Measurements from ENCODE around the gene PPM1B. TPM values are rescaled to one million over a fixed set of nuclear protein-coding genes. Genes with fewer than 3 reads are reported as not detected.
"Not testable (repeated sequence)": the region's sequence is repeated elsewhere in the genome, so short reads cannot be mapped to it uniquely, and the experiment has no call there.

PPM1B gene
- polyA plus RNA-seq, 2 donors, result 16.9 to 17.6 TPM

DNA sequence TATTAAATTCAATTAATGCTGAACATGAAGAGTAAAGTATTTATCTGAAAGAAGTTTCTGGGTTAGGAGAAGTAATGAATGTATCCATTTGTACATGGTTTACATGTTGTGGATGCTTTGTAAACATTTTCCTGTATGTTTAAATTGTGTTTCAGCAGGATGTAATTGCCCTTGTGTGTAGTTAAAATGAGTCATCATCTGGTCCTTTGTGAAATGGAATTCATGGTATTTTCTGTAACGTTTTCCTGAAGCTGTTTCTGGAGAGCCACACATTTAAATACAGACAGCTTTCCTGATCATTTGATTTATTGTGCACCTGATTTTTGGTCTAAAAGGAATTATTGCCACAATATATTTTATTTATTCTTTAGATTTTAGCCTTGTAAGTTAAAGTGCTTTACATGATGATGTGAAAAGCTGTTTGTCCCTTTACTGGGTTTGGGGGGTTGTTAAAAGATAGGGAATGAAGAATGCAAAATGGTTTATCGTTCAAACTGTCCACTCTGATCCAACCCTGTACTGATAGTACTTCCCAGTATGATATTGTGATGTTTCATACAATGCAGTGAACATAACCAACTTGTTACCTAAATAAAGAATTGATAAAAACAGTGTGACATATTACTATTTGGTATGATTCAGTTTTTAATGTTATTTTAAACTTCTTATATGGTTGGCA is 64.9 kb downstream of the PPM1B start:
- no peaks in the 10 kb centered on the region for H3K4me1 ChIP-seq (ENCODE audit: control insufficient read depth in 2 of 2, insufficient read depth in 2 of 2, low read length in 1 of 2)
- no peaks in the 10 kb centered on the region for H3K9me3 ChIP-seq (ENCODE audit: control insufficient read depth in 2 of 2, insufficient read depth in 1 of 2, low read depth in 1 of 2, low read length in 1 of 2)
- 34 to 46% methylated on average over 2 of the region's 2 CpGs for WGBS, 2 donors
- no peak overlapping the region for H3K27ac ChIP-seq (ENCODE audit: low read depth in 2 of 2, low read length in 1 of 2)
- no peak overlapping the region for H3K4me3 ChIP-seq (ENCODE audit: low read depth in 1 of 2, low read length in 2 of 2)
- H3K27me3 ChIP-seq (ENCODE audit: control insufficient read depth in 1 of 2, insufficient read depth in 2 of 2, low read length in 2 of 2), result no peaks in the 10 kb centered on the region
- H3K36me3 ChIP-seq (ENCODE audit: control insufficient read depth in 2 of 2, insufficient read depth in 2 of 2, low read length in 1 of 2), result no peaks in the 10 kb centered on the region

DNA sequence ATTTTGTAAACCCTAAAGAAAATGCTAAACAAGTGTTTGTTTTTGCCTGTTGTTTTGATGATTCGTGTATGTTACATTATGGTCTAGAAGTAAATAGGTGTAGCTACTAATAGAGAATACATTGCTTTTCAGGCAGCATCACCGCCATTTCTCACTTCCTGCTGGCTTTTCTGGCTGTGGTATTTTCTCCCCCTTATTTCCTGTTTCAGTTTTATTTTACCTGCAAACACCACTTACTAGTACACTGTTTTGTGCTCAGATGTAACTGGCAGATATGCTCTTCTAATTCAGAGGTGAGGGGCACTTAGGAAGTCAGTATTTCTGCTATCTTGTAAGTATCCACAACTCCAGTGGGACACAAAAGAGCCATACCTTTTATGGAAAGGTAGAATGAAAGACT is 68.5 kb downstream of the PPM1B start:
- 69 to 73% methylated on average over 2 of the region's 2 CpGs for WGBS, 2 donors
- no peak overlapping the region for H3K4me3 ChIP-seq (ENCODE audit: low read depth in 1 of 2, low read length in 2 of 2)
- no peaks in the 10 kb centered on the region for H3K36me3 ChIP-seq (ENCODE audit: control insufficient read depth in 2 of 2, insufficient read depth in 2 of 2, low read length in 1 of 2)
- no peaks in the 10 kb centered on the region for H3K27me3 ChIP-seq (ENCODE audit: control insufficient read depth in 1 of 2, insufficient read depth in 2 of 2, low read length in 2 of 2)
- H3K9me3 ChIP-seq (ENCODE audit: control insufficient read depth in 2 of 2, insufficient read depth in 1 of 2, low read depth in 1 of 2, low read length in 1 of 2), result no peaks in the 10 kb centered on the region
- H3K4me1 ChIP-seq (ENCODE audit: control insufficient read depth in 2 of 2, insufficient read depth in 2 of 2, low read length in 1 of 2), result no peaks in the 10 kb centered on the region
- H3K27ac ChIP-seq (ENCODE audit: low read depth in 2 of 2, low read length in 1 of 2), result no peak overlapping the region

DNA sequence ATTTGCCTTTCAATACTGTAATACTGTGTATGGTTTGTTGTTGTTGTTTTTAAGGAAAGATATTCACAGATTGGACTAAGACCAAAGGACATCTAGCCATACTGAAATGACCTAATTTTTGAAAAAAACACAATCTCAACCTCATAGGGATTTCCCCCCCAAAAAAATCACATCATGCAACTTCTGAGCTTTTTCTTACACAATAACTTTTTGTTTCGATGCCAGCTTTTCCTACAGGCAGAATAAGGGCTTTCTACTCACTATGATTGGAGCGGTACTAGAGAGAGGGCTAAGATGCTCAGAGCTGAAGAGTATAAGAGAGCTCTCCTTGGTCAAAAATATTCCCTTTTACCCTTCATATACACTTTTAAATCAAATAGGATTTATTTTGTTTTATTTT is 74.2 kb downstream of the PPM1B start:
- no peak overlapping the region for H3K4me3 ChIP-seq (ENCODE audit: low read depth in 1 of 2, low read length in 2 of 2)
- no peaks in the 10 kb centered on the region for H3K9me3 ChIP-seq (ENCODE audit: control insufficient read depth in 2 of 2, insufficient read depth in 1 of 2, low read depth in 1 of 2, low read length in 1 of 2)
- no peaks in the 10 kb centered on the region for H3K27me3 ChIP-seq (ENCODE audit: control insufficient read depth in 1 of 2, insufficient read depth in 2 of 2, low read length in 2 of 2)
- 79 to 80% methylated on average over 2 of the region's 2 CpGs for WGBS, 2 donors
- H3K36me3 ChIP-seq (ENCODE audit: control insufficient read depth in 2 of 2, insufficient read depth in 2 of 2, low read length in 1 of 2), result no peaks in the 10 kb centered on the region
- H3K27ac ChIP-seq (ENCODE audit: low read depth in 2 of 2, low read length in 1 of 2), result no peak overlapping the region
- no peaks in the 10 kb centered on the region for H3K4me1 ChIP-seq (ENCODE audit: control insufficient read depth in 2 of 2, insufficient read depth in 2 of 2, low read length in 1 of 2)

DNA sequence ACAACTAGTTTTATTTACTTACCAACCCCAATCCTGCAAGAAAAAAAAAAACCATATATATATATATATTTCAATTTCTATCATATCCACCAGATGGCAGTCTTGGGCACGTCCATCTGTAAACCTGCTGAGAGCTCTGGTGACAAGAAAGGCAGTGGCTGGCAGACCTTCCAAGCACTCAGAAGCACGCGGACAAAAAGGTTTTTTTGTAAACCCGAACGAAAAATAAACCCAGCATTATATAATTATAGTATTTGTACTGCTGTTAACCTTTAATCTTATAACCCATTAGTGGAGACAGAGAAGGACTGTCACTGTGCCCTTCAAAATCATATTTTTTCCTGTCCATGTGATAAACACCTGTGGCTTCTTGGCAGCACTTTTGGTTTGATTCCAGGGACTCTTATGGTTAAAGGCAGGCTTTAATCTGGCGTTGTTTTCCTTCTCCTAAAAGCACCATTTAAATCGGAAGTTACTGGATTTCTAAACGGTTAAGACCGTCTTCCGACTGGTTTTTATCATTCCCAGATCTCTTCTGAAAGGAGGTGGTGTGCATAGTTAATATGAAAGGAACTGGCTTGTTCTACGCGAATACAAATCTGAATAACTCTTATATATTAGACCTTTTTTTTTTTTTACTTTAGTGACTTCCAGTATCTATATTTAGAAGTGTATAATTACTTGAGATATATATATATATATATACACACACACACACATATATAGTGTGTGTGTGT is 75.6 kb downstream of the PPM1B start:
- no peaks in the 10 kb centered on the region for H3K36me3 ChIP-seq (ENCODE audit: control insufficient read depth in 2 of 2, insufficient read depth in 2 of 2, low read length in 1 of 2)
- H3K27me3 ChIP-seq (ENCODE audit: control insufficient read depth in 1 of 2, insufficient read depth in 2 of 2, low read length in 2 of 2), result no peaks in the 10 kb centered on the region
- H3K4me3 ChIP-seq (ENCODE audit: low read depth in 1 of 2, low read length in 2 of 2), result peak overlapping the region in 1 of 2 donors; percentile 36
- 4 to 5% methylated on average over 12 of the region's 12 CpGs for WGBS, 2 donors
- H3K9me3 ChIP-seq (ENCODE audit: control insufficient read depth in 2 of 2, insufficient read depth in 1 of 2, low read depth in 1 of 2, low read length in 1 of 2), result no peaks in the 10 kb centered on the region
- no peak overlapping the region for H3K27ac ChIP-seq (ENCODE audit: low read depth in 2 of 2, low read length in 1 of 2)
- no peaks in the 10 kb centered on the region for H3K4me1 ChIP-seq (ENCODE audit: control insufficient read depth in 2 of 2, insufficient read depth in 2 of 2, low read length in 1 of 2)

DNA sequence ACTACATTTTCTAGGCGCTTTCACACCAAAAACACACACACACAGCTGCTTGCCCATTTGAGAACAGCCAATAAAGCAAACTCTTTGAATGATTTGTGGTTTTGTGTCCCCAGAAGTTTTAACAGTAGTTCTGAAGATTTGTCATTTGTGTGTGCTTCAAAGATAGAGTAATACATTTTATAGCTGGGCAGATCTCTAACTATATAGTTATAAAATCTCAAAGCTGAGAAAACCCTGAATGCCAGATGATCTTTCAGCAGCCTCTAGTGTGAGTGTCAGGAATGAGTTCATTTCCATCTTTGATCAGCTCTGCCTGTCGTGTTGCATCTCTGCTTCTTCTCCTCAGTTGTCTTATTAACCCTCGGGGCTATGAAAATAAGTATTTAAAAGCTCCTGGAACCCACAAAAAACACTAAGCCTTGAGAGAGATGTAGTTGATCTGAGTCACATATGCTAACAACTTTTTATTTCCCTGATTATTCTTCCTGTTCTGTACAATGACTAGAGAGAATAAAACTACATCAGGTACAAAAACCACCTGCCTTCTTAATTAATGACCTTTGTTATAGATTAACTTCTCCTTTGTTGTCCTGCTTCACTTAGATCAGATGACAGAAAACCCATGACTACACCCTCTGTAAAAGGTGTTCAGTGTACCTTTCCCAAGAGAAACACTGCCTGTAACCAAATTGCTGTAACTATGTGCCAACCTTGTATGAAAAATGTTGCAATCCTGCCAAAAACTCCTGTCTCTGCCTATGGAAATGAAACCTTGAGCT is 76.6 kb downstream of the PPM1B start:
- Histone ChIP-seq H3K4me1 (ENCODE audit: control insufficient read depth in 2 of 2, insufficient read depth in 2 of 2, low read length in 1 of 2) (no peaks in the 10 kb centered on the region), H3K4me3 (ENCODE audit: low read depth in 1 of 2, low read length in 2 of 2) (no peak overlapping the region), H3K36me3 (ENCODE audit: control insufficient read depth in 2 of 2, insufficient read depth in 2 of 2, low read length in 1 of 2) (no peaks in the 10 kb centered on the region), H3K27ac (ENCODE audit: low read depth in 2 of 2, low read length in 1 of 2) (no peak overlapping the region), H3K27me3 (ENCODE audit: control insufficient read depth in 1 of 2, insufficient read depth in 2 of 2, low read length in 2 of 2) (no peaks in the 10 kb centered on the region), H3K9me3 (ENCODE audit: control insufficient read depth in 2 of 2, insufficient read depth in 1 of 2, low read depth in 1 of 2, low read length in 1 of 2) (no peaks in the 10 kb centered on the region)
- WGBS, 2 donors, result 20 to 37% methylated on average over 3 of the region's 3 CpGs

DNA sequence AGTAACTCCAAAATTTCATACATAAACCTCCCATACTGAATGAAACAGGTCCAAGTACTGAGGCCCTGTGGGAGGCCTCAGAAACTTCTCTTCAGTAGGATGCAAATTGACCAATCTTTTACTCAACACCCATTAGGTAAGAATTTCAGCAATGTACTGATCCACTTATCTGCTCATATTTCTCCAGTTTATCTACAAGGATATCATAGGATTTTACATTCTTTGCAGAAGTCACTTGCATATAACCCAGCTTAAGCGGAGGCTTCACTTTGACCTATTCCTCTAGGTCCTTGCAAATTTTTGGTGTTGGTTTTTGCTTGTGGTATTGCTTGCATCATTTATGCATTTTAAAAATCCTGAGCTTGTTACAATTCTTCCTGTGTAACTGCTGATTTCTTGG is 77.8 kb downstream of the PPM1B start:
- H3K4me1 ChIP-seq (ENCODE audit: control insufficient read depth in 2 of 2, insufficient read depth in 2 of 2, low read length in 1 of 2), result no peaks in the 10 kb centered on the region
- H3K36me3 ChIP-seq (ENCODE audit: control insufficient read depth in 2 of 2, insufficient read depth in 2 of 2, low read length in 1 of 2), result no peaks in the 10 kb centered on the region
- no peaks in the 10 kb centered on the region for H3K9me3 ChIP-seq (ENCODE audit: control insufficient read depth in 2 of 2, insufficient read depth in 1 of 2, low read depth in 1 of 2, low read length in 1 of 2)
- H3K27ac ChIP-seq (ENCODE audit: low read depth in 2 of 2, low read length in 1 of 2), result no peak overlapping the region
- 97 to 100% methylated on average over 1 of the region's 1 CpG for WGBS, 2 donors
- H3K4me3 ChIP-seq (ENCODE audit: low read depth in 1 of 2, low read length in 2 of 2), result no peak overlapping the region
- H3K27me3 ChIP-seq (ENCODE audit: control insufficient read depth in 1 of 2, insufficient read depth in 2 of 2, low read length in 2 of 2), result no peaks in the 10 kb centered on the region

DNA sequence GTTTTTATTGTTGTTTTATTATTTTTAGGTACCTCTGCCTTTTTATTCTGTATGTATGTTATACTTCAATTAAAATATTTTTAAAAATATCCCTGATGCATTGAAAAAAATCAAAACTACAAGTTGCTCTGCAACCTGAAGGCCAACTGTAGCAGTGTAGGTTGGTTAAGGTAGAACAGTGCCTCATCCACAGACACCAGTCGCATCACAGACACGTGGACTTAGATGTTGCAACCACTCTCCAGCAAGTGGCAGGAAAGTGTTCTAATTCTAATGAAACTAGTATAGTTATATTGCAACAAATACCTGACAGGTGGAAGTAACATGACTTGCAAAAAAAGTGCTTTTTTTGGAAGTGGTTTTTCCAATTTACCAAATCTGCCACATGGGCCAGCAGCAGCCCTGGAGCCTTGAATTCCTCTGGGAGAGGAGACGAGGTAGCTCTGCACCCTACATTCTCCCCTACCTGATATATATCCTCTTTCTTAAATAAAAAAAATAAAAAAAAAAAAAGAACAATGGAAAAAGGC is 78.2 kb downstream of the PPM1B start:
- Histone ChIP-seq H3K27ac (ENCODE audit: low read depth in 2 of 2, low read length in 1 of 2) (no peak overlapping the region), H3K27me3 (ENCODE audit: control insufficient read depth in 1 of 2, insufficient read depth in 2 of 2, low read length in 2 of 2) (no peaks in the 10 kb centered on the region), H3K36me3 (ENCODE audit: control insufficient read depth in 2 of 2, insufficient read depth in 2 of 2, low read length in 1 of 2) (no peaks in the 10 kb centered on the region), H3K4me1 (ENCODE audit: control insufficient read depth in 2 of 2, insufficient read depth in 2 of 2, low read length in 1 of 2) (no peaks in the 10 kb centered on the region), H3K9me3 (ENCODE audit: control insufficient read depth in 2 of 2, insufficient read depth in 1 of 2, low read depth in 1 of 2, low read length in 1 of 2) (no peaks in the 10 kb centered on the region), H3K4me3 (ENCODE audit: low read depth in 1 of 2, low read length in 2 of 2) (no peak overlapping the region)
- WGBS, 2 donors, result 91 to 94% methylated on average over 3 of the region's 3 CpGs

DNA sequence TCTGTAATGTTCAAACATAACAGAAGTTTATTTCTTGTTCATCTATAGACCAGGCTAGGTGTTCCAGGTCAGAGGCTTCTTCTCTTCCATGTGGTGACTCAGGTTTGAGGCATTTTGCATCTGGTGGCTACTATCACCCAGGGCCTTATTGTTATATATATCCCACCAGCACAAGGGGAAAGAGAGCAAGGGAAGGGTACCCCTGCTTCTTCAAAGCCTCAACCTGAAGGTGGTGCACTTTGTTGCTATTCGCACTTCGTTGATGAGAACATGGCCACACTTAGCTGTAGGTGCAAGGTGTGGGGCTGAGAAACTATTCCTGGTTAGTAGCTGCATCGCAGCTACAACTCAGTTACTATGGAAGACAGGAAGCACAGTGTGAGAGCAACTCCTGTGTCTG is 79.2 kb downstream of the PPM1B start:
- Histone ChIP-seq H3K4me1 (ENCODE audit: control insufficient read depth in 2 of 2, insufficient read depth in 2 of 2, low read length in 1 of 2) (no peaks in the 10 kb centered on the region), H3K36me3 (ENCODE audit: control insufficient read depth in 2 of 2, insufficient read depth in 2 of 2, low read length in 1 of 2) (no peaks in the 10 kb centered on the region), H3K27me3 (ENCODE audit: control insufficient read depth in 1 of 2, insufficient read depth in 2 of 2, low read length in 2 of 2) (no peaks in the 10 kb centered on the region), H3K27ac (ENCODE audit: low read depth in 2 of 2, low read length in 1 of 2) (no peak overlapping the region), H3K9me3 (ENCODE audit: control insufficient read depth in 2 of 2, insufficient read depth in 1 of 2, low read depth in 1 of 2, low read length in 1 of 2) (no peaks in the 10 kb centered on the region), H3K4me3 (ENCODE audit: low read depth in 1 of 2, low read length in 2 of 2) (no peak overlapping the region)
- WGBS, 2 donors, result 85 to 88% methylated on average over 3 of the region's 3 CpGs

DNA sequence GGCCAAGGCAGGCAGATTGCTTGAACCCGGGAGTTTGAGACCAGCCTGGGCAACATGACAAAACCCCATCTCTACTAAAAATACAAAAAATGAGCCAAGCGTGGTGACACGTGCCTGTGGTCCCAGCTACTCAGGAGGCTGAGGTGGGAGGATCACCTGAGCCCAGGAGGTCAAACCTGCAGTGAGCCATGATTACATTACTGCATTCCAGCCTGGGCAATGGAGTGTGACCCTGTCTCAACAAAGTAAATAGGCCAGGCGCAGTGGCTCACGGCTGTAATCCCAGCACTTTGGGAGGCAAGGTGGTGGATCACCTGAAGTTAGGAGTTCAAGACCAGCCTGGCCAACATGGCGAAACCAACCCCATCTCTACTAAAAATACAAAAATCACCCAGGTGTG is 80.6 kb downstream of the PPM1B start:
- H3K27ac ChIP-seq (ENCODE audit: low read depth in 2 of 2, low read length in 1 of 2); H3K27me3 ChIP-seq (ENCODE audit: control insufficient read depth in 1 of 2, insufficient read depth in 2 of 2, low read length in 2 of 2); H3K9me3 ChIP-seq (ENCODE audit: control insufficient read depth in 2 of 2, insufficient read depth in 1 of 2, low read depth in 1 of 2, low read length in 1 of 2); H3K4me1 ChIP-seq (ENCODE audit: control insufficient read depth in 2 of 2, insufficient read depth in 2 of 2, low read length in 1 of 2); H3K36me3 ChIP-seq (ENCODE audit: control insufficient read depth in 2 of 2, insufficient read depth in 2 of 2, low read length in 1 of 2); H3K4me3 ChIP-seq (ENCODE audit: low read depth in 1 of 2, low read length in 2 of 2): not testable (repeated sequence)
- WGBS, 2 donors, result 90 to 93% methylated on average over 6 of the region's 6 CpGs

All from esophagus (tissue), 2 donors.